NK-92 (cell line): ENCODE measurements around the gene DPYSL4.
"Not testable (repeated sequence)": the region's sequence is repeated elsewhere in the genome, so short reads cannot be mapped to it uniquely, and the experiment has no call there.

Experiments
- DNase-seq: peaks from one replicate; lab custom pipeline; 2025; ENCODE audit not compliant: unreplicated experiment; lab: John Stamatoyannopoulos, UW

The DPYSL4 gene

GRCh38 chr10:132205650-132206376, 19.1 kb downstream of the DPYSL4 start:
- no peak for DNase-seq

GRCh38 chr10:132206377-132206745, 19.6 kb downstream of the DPYSL4 start:
- DNase-seq, result no peak

- DNase-seq, result no peak
These were observed 20.2 kb downstream of the DPYSL4 start for GRCh38 chr10:132206806-132207535.

GRCh38 chr10:132207536-132208461, 21.1 kb downstream of the DPYSL4 start:
- DNase-seq, result no peak

GRCh38 chr10:132208462-132209050, 21.8 kb downstream of the DPYSL4 start:
- no peak for DNase-seq

GRCh38 chr10:132209130-132209529, 22.4 kb downstream of the DPYSL4 start:
- DNase-seq, result no peak

GRCh38 chr10:132209978-132210530, 23.3 kb downstream of the DPYSL4 start:
- DNase-seq, result no peak

- DNase-seq, result no peak
These were observed 24.0 kb downstream of the DPYSL4 start for GRCh38 chr10:132210766-132211165.

GRCh38 chr10:132211246-132211645, 24.5 kb downstream of the DPYSL4 start:
- DNase-seq, result no peak

GRCh38 chr10:132212816-132213215, 26.1 kb downstream of the DPYSL4 start:
- DNase-seq, result no peak

GRCh38 chr10:132213917-132214316, 27.2 kb downstream of the DPYSL4 start:
- no peak for DNase-seq

- DNase-seq, result not testable (repeated sequence)
These were observed 29.7 kb downstream of the DPYSL4 start for GRCh38 chr10:132216441-132216840.

GRCh38 chr10:132219486-132219885, 32.7 kb downstream of the DPYSL4 start:
- DNase-seq, result no peak

- DNase-seq, result no peak
These were observed 33.3 kb downstream of the DPYSL4 start for GRCh38 chr10:132220061-132220460.

- not testable (repeated sequence) for DNase-seq
These were observed 34.2 kb downstream of the DPYSL4 start for GRCh38 chr10:132220996-132221395.

- no peak for DNase-seq
These were observed 36.0 kb downstream of the DPYSL4 start for GRCh38 chr10:132222726-132223125.

- no peak for DNase-seq
These were observed 36.4 kb downstream of the DPYSL4 start for GRCh38 chr10:132223156-132223590.

GRCh38 chr10:132223611-132224342, 37.0 kb downstream of the DPYSL4 start:
- DNase-seq, result no peak

- no peak for DNase-seq
These were observed 37.8 kb downstream of the DPYSL4 start for GRCh38 chr10:132224343-132225072.
